BE2C (cell line): ENCODE measurements around the gene ST6GALNAC3.

Experiments used
- DNase-seq: peaks from one replicate; pipeline ENCODE4 v3.0.0-alpha.2; 2020
- H3K27me3 ChIP-seq: fragments of 250-450 bp; sonication (Bioruptor Pico); 2 replicates; pipeline ENCODE4 v1.5.1; 2020; ENCODE audit warnings: mild to moderate bottlenecking
- H3K36me3 ChIP-seq: fragments of 250-450 bp; sonication (Bioruptor Pico); 2 replicates; pipeline ENCODE4 v1.5.1; 2020; ENCODE audit warnings: mild to moderate bottlenecking
- H3K4me1 ChIP-seq: fragments of 250-450 bp; sonication (Bioruptor Pico); 2 replicates; pipeline ENCODE4 v1.5.1; 2020
- H3K4me3 ChIP-seq: 2 replicates; pipeline ENCODE4 v1.5.1; 2011; ENCODE audit warnings: low read depth, low read length
- H3K9me3 ChIP-seq: fragments of 250-450 bp; sonication (Bioruptor Pico); 2 replicates; pipeline ENCODE4 v1.5.1; 2020
- CTCF ChIP-seq: IDR thresholded peaks from 2 replicates; pipeline ENCODE4 v1.5.1; 2012; ENCODE audit warnings: mild to moderate bottlenecking, low read depth, low read length

Gene ST6GALNAC3

GRCh38 chr1:76291191-76291590, 216.6 kb downstream of the ST6GALNAC3 start:
- TF ChIP-seq CTCF = no peak
- DNase-seq = no peak
- Histone ChIP-seq H3K4me3 (no peak overlapping the region), H3K9me3 (no peaks in the 10 kb centered on the region), H3K4me1 (0 out of 2 replicates have a peak, but pooled peaks cover under 1% of the 10 kb centered on the region), H3K36me3 (no peaks in the 10 kb centered on the region), H3K27me3 (no peaks in the 10 kb centered on the region)

- no peak for DNase-seq
- Histone ChIP-seq H3K9me3 (no peaks in the 10 kb centered on the region), H3K27me3 (no peaks in the 10 kb centered on the region), H3K4me1 (no peaks in the 10 kb centered on the region), H3K36me3 (no peaks in the 10 kb centered on the region), H3K4me3 (no peak overlapping the region)
- no peak for TF ChIP-seq CTCF
Measured at GRCh38 chr1:76291737-76292136, 217.2 kb downstream of the ST6GALNAC3 start.

- Histone ChIP-seq H3K27me3 (no peaks in the 10 kb centered on the region), H3K36me3 (no peaks in the 10 kb centered on the region), H3K4me1 (no peaks in the 10 kb centered on the region), H3K9me3 (no peaks in the 10 kb centered on the region), H3K4me3 (no peak overlapping the region)
- DNase-seq = no peak
- no peak for TF ChIP-seq CTCF
Measured at GRCh38 chr1:76292418-76293184, 218.1 kb downstream of the ST6GALNAC3 start.

GRCh38 chr1:76293831-76294230, 219.3 kb downstream of the ST6GALNAC3 start:
- Histone ChIP-seq H3K9me3 (no peaks in the 10 kb centered on the region), H3K4me3 (no peak overlapping the region), H3K27me3 (no peaks in the 10 kb centered on the region), H3K4me1 (no peaks in the 10 kb centered on the region), H3K36me3 (no peaks in the 10 kb centered on the region)
- DNase-seq = no peak
- TF ChIP-seq CTCF = no peak

- Histone ChIP-seq H3K9me3 (no peaks in the 10 kb centered on the region), H3K27me3 (no peaks in the 10 kb centered on the region), H3K36me3 (no peaks in the 10 kb centered on the region), H3K4me1 (no peaks in the 10 kb centered on the region), H3K4me3 (peak overlapping the region; percentile 14; the same call in 1 of the 2 replicates)
- no peak for TF ChIP-seq CTCF
- DNase-seq = no peak
Measured at GRCh38 chr1:76294482-76295194, 220.1 kb downstream of the ST6GALNAC3 start.

- H3K36me3 ChIP-seq = no peaks in the 10 kb centered on the region
- no peak for TF ChIP-seq CTCF
- no peak for DNase-seq
- no peaks in the 10 kb centered on the region for H3K27me3 ChIP-seq
- no peaks in the 10 kb centered on the region for H3K4me1 ChIP-seq
- H3K4me3 ChIP-seq = no peak overlapping the region
- no peaks in the 10 kb centered on the region for H3K9me3 ChIP-seq
Measured at GRCh38 chr1:76298399-76298798, 223.9 kb downstream of the ST6GALNAC3 start.
